HG02840 (cell line): ENCODE measurements around the gene NDUFS6.
"Not testable (repeated sequence)": the region's sequence is repeated elsewhere in the genome, so short reads cannot be mapped to it uniquely, and the experiment has no call there.

Experiments
- ATAC-seq: cut with Tn5 transposase; IDR thresholded peaks from one replicate; pipeline ENCODE4 v1.9.1; 2021; ENCODE audit warnings: mild to moderate bottlenecking, moderate library complexity, moderate number of reproducible peaks; ENCODE audit not compliant: unreplicated experiment, low FRiP score

NDUFS6 gene

DNA sequence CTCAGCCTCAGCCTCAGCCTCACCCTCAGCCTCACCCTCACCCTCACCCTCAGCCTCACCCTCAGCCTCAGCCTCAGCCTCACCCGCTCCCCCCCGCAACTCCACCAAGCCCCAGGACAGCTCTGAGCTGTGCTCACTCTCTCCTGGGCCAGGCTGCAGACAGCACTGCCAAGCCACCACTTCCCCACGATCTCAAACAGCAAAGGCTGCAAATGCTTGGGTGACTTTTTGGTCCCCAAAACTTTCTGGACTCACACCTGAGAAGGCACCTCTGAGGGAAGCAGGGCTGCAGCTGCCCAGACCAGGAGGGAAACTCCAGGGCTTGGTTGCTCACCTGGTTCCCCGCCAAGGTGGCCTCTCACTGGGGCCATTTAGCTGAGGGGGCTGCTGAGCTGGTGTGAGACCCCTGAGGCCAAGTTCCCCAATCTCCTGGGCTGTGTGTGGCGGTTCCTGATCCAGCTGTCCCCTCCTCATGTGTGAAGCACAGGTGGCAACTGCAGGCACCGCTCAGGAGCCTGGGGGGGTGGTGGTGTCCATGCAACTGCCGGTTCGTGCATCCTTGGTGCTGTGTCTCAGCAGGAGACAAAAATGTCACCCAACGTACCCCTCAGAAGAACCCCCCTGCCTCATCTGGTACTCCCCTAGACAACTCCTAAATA is 19.4 kb upstream of the NDUFS6 start:
- no peak for ATAC-seq

DNA sequence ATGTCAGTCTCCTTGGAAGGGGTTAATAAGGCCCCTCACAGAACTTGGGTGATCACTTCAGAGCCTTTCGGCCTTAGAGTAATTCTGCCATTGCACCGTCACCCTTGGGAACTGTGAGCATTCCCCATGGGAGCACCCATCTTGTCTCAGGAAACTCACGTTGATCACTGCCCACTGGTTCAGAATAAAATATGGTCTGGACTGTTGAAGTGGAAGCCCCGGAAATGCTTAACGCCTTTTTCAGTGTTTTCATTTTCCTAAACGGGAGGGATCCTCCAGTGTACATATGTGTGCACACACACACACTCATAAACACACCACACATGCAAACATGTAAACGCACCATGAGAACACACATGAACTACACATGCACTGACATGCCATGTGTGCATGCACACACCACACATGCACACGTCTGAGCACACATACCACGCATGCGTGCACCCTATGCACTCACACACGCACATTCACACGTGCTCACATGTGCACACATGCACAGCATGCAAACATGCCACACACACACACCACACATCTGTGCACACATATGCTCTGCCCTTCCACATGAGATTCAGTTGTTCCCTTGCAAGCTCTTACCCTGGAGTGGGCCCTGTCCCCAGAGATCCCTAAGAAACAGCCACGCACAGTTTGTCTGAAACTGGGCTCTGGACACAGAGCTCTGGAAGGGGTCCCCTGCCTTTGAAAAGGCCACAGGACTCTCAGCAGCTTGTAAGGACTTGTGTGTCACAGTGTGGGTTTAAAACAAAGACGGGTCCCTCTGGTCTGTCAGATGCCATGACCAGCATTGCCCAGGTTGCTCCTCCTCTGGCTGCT is 18.6 kb upstream of the NDUFS6 start:
- ATAC-seq, result no peak

DNA sequence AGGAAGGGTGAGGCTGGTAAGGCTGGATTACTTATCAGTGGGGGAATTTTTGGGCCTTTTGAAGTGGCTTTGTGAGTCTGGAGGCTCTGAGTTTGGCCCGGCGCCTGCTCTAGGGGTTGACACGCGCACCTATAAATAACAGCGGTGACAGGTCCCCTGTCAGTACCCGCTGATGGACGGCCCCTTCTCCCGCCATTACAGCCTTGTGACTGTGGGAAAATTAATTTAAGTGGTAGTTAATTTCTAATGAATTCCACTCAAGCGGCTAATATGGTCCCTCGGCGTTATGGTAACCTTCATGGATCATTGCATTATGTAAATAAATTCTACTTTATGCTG is 18.0 kb upstream of the NDUFS6 start:
- peak; percentile 58 for ATAC-seq

DNA sequence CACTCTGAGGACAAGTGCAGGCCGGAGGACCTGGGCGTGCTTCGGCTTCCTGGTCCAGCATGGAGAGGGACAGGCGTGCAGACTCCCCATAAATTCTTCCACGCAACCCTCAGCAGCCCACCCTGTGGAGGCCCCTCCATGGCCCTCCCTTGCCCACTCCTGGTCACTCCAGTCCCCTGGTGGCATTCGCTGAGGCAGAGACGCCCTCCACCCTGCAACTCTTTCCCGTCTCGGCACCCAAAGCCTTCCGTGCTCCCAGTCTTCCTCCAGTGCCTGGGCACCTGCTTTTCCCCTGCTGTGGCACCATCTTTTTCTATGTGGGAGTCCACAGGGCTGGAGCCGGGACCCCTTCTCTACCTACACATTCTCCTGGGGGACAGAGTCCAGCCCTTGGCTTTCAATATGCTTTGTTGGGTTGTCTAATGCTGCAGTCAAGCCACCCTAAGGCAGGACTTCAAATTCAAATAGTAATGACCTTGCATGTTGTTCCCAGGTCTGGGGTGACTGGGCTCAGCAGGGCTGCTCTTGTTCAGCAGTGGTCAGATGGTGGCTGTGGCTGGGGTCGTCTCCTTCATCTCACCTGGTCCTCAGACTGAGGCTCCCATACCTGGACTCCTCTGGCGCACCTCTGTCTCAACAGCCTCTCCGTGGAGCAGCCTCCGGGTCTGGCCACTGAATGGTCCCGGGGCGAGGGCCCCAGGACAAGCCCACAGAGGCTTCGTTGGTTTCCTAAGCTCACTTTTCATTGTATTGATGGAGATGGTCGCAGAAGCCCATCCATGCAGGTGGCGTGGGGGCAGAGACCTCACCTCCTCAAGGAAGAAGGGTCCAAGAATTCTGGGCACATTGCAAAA is 16.8 kb upstream of the NDUFS6 start:
- ATAC-seq, result no peak

DNA sequence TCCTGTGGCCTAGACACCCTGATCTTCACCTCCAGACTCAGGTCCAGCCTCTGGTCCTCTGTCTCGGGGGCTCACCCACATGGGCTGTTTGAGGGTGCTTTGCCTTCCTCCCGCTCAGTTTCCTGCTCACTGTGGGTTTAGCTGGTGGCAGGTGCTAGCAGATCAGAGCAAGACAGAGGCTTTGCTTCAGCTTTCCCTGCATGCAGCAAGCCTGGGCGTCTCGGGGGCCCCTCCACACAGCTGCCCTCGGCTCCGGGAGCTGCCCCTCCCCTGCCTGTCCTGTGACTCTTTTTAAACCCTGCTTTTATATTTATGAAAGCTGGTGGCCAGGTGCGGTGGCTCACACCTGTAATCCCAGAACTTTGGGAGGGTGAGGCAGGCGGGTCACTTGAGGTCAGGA is 16.1 kb upstream of the NDUFS6 start:
- ATAC-seq, result no peak

DNA sequence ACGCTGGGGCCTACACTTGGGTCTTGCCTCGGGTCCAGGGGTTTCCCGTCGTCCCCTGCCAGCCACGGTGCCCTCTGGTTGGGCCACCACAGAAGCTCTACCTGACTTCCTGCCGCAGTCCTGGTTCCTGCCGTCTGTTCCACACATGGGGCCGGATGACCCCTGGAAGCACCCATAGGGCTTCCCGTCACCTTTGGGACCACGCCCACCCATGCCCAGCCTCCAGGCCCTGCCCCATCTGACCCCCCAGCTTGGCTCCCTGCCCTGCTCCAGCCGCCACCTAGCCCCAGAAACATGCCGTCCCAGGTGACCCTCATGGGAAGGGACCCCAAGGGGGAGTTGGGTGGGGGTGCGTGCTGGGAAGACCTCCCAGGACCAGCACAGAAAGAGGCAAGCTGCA is 15.2 kb upstream of the NDUFS6 start:
- no peak for ATAC-seq

DNA sequence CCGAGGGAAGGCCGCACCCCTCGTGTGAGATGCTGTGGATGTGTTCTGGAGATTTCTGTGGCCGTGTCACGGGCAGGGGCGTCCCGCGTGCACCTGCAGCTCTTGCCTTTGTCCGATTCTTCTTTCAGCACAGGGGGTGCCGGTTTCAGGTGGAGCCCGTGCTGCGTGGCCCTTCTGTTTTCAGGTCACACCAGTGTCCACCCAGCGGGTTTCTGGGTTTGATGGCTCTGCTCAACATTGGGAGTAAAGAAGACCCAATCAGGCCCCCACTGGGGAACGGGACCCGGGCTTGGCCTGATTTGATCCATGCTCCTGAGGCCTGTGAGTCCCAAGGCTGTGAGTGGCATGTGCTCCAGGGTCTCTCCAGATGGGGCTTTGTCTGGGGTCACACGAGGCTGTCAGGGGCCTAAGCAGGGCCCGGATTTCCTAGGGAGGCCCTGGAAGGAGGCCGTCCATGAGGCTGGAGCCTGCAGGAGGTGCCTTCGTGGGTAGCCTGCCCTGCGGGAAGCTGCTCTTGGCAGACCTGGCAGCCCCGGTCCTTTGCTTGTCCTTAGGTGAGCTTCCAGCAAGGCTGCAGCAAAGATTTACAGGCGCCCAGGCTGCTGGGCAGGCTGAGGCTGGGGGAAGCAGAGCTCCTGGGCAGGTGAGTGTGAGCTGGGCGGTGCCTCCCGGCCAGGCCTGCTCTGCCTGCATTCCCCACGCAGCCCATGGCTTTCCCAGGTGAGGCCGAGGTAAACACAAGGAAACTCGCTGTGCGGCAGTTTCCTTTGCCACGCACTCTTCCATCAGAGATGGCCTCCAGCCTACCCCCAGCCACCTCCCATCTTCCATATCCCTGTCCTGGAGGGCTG is 14.4 kb upstream of the NDUFS6 start:
- no peak for ATAC-seq

DNA sequence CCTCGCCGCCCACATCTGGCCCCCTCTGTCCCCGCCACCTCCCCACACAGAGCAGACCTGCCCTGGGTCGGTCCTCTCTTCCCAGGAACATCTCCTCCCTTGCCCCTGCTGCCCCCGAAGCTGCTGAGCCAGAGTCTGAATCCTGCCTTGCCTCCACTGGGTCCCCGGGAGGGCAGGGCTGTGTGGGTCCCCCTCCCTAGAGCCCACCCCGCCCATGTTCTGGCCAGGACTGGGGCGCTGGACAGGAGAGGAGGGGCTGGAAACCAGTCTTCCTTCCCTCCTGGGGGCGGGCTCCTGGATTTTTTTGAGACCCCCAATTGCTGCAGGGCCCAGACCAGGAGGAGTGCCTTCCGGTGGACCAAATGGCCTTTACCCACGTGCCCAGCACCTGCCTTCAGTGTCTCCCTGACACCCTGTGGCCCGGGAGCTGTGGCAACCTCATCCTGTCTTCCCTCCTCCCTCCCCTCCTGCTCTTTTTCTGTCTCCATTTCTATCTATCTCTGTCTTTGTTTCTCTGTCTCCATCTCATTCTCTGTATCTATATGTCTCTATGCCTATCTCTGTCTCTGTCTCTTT is 13.6 kb upstream of the NDUFS6 start:
- no peak for ATAC-seq

DNA sequence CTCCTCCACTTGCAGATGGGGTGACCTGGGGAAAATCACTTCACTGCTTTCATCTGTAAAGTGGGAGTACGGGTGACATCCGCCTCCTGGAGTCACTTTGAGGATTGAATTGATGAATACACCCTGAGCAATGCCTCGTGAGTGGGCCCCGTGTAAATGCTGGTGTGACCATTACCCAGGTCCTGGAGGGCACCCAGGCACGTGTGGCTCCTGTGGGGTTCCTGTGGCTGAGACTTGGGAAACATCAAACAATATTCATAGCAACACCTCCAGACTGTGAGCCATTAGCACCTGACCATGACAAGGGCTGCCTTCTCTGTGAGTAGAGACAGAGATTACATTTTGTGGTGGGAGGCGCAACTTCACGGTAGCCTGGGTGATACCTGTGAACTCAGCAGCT is 13.0 kb upstream of the NDUFS6 start:
- no peak for ATAC-seq

DNA sequence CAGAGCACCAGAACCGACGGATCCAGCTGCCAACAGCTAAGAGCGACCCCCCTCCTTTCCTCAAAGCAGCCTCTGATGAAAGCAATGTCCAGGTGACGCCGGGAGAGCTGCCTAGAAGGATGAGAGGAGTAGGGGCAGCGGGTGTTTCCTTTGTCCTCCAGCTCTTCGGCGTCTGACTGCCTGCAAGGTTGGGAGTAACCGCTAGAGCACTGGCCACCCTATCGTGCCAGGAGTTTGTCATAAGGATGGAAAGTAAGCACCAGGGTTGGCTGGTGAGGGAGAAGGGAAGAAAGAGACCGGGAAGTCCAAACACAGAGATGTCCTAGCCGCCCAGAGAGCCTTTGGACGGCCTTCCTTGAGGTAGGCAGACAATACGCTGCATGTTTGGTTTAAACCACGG is 12.4 kb upstream of the NDUFS6 start:
- no peak for ATAC-seq

DNA sequence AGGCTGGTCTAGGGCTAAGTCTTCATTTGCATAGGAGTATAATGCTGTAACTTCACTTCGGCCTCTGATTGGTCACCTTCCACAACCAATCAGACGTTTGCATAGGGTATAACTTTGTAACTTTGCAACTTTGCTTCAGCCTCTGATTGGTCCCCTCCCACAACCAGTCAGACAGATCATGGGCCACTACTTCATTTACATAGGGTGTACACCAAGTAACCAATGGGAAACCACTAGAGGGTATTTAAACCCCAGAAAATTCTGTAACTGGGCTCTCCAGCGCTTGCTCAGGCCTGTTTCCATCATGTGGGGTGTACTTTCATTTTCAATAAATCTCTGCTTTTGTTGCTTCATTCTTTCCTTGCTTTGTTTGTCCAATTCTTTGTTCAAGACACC is 11.8 kb upstream of the NDUFS6 start:
- ATAC-seq, result not testable (repeated sequence)

DNA sequence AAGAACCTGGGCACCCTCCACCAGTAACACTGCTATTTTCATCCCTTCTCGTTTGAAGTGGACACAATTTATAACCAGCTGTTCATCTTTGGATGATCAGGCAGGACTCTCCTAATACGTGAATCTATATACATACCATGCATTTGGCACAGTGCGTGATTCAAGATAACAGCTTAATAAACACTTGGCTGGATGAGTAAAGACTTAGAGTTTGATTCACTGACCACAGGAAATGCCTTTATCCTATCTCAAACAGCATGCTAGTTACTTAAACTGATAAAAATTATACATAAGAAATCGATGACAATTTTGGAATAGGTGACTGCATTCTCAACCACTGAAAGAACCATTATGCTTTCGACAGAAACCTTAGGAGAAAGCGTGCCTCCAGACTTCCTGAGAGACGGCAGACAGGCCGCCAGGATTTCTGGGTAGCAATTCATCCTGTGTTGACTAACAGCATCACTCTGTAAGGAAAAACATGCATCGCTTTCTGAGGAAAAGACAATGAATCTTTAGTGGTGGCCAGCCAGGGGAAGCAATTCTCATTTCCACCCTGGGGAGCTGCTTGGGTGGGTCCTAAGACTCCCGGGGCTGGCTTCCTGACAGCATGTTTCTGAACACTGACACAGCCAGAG is 11.3 kb upstream of the NDUFS6 start:
- no peak for ATAC-seq

DNA sequence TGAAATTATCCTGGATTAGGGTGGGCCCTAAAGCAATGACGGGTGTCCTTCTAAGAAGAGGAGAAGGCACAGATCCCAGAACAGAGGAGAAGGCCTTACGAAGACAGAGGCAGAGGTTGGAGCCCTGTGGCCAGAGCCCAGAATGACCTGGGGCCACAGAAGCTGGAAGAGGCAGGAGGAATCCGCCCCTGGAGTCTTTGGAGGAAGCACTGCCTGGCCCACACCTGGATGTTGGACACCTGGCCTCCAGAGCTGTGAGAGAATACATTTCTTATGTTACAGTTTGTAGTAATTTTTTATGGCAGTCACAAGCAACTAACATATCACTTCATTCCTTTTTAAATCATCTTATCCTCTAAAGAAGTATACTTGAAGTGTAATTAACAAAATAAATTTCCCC is 10.0 kb upstream of the NDUFS6 start:
- ATAC-seq, result no peak

DNA sequence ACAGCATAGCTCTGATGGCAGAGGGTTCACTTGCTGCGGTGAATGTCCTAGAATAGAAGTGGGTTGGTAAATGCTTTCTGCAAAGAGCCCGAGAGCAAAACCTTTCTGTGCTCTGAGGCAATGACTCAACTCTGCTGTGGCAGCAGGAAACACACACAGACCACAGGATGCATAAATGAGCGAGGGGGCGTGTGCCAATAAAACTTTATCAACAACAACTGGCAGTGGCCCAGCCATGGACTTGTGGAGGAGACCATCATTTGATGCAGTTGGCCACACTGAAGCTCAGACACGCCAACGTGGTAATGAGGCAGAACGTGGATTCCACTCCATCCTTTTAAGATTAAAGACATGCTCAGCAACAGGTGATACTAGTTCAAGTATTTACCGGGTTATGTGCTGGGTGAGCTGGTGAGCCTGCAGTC is 8.4 kb upstream of the NDUFS6 start:
- peak; percentile 94 for ATAC-seq

DNA sequence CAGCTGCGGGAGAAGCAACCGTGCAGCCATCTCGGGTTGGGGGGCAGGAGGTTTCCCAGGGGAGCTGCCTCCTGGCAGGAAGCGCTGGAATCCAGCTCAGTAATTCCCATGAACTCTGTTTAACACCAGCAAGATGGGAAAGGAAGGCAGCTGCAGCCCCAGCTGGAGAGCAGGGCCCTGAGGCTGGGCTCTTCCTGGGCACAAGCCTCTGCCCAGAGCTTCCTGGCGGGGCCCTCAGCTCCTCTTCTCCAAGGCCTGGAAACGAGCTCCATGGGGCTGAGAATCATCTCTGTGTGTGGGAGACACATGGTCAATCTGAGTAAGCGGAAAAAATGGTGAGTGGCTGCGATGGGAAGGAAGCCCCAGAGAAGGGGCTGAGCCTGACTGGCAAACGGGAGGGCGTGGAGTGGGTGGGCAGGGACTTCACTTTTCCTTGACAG is 7.9 kb upstream of the NDUFS6 start:
- ATAC-seq, result no peak

DNA sequence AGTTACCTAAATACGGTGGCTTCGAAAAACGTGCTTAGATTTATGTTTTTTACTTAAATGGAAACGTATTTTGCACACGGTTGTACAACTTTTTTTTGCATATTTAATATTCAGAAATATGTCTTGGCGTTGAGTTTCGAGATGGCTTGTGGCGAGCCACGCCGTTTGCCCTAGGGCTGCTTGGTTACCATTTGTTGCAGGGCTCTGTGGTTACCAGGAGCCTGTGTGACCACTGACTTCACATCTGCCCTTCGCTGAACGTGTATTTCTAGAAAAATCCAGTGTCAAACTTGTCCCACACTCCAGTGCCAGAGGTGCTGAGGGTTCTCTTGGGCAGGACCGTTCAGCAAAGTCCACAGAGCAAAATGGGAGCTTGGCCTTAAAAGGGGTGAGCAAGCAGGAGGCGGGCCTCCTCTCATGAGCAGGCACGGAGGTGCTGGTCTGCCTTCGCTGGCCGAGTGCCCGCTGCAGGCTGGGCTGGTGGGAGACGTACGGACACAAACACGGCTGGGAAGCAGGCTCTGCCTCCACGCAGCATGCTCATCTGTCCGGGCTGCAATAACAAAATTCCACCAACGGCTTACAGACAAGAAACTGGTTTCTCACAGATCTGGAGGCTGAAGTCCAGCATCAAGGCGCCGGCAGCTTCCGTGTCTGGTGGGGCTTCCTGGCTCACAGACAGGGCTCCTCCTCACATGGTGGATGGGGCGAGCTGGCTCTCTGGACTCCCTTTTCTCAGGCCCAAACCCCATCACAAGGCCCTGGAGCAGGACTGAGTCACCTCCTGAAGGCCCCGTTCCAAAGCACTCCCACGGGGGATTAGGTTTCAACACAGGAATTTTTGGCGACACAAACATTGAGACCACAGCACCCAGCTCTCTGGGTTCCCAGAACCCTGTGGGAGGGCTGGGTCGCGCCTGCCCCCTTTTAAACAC is 7.0 kb upstream of the NDUFS6 start:
- no peak for ATAC-seq

DNA sequence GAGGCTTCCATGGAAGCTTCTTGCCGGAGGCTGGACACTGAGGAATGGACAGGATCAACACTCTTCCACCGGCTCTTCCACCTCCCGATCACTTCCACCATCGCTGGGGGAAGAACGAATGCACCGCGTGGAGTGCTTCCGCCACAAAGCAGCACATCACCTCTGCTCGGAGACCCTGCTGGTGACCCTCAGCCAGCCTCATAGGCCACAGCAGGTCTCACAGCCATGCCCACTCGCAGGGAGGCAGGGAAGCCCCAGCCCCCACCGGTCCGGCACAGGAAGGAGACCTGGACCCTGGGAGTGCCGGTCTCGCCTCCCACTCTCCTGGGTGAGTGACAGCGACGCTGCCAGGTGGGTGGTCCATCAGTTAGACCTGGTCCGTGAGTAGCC is 6.3 kb upstream of the NDUFS6 start:
- ATAC-seq, result no peak

DNA sequence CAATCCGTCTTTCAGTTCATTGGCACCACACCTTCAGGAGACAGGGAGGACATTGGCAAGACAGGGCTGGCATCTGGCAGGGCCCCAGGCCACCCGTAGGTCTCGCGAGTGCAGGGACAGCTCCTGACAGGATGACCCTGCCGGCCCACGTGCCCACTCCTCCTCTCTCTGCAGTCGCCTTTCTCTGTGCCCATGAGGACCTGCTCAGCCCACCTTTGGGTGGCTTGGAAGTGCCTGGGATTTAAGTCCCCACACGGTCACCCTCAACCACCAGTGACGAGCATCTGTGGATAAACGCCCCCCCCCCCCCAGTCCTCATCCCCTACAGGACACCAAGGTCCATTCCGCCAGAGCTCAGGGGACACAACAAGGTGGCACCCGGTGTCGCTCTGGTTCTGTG is 5.7 kb upstream of the NDUFS6 start:
- no peak for ATAC-seq

DNA sequence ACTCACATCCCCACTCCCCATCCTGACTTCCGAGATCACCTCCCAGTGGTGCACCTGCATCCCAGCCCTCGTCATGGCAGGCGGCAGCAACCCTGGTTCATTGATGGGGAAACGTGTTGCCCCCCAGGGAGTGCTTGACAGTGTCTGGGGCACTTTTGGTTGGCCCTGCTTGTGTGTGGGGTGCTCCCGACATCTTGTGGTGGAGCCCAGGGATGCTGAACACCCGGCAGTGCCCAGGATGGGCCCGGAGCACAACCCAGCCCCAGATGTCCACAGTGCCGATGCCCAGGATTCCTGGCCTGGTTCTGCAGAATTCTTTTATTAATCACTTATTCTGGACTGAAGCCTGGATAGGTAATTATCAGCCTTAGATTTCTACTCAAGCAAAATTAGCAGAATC is 5.3 kb upstream of the NDUFS6 start:
- no peak for ATAC-seq
